HuH-7 (cell line): ENCODE data around the gene BICRA.

Source experiments
- DNase-seq: peaks from one replicate; pipeline ENCODE4 v3.0.0; 2011; ENCODE audit warnings: low spot score

BICRA gene

GRCh38 chr19:47601180-47601904 is 7.6 kb upstream of the BICRA start:
- DNase-seq, result no peak

- no peak for DNase-seq
Observed at GRCh38 chr19:47603706-47604565, 5.0 kb upstream of the BICRA start.

- no peak for DNase-seq
Observed at GRCh38 chr19:47607564-47608073, 1.3 kb upstream of the BICRA start.

- peak; percentile 92 for DNase-seq
Observed at GRCh38 chr19:47608074-47608918, 638 bp upstream of the BICRA start.

- DNase-seq, result no peak
Observed at GRCh38 chr19:47609906-47610894, 1.3 kb downstream of the BICRA start.

- no peak for DNase-seq
Observed at GRCh38 chr19:47610902-47611301, 2.0 kb downstream of the BICRA start.

GRCh38 chr19:47613165-47614020 is 4.5 kb downstream of the BICRA start:
- DNase-seq, result no peak

GRCh38 chr19:47614021-47614295 is 5.0 kb downstream of the BICRA start:
- no peak for DNase-seq

- DNase-seq, result no peak
Observed at GRCh38 chr19:47614559-47614958, 5.6 kb downstream of the BICRA start.

- no peak for DNase-seq
Observed at GRCh38 chr19:47615230-47615629, 6.3 kb downstream of the BICRA start.

GRCh38 chr19:47615714-47616113 is 6.8 kb downstream of the BICRA start:
- DNase-seq, result no peak

- no peak for DNase-seq
Observed at GRCh38 chr19:47618771-47619170, 9.8 kb downstream of the BICRA start.

GRCh38 chr19:47619763-47620162 is 10.8 kb downstream of the BICRA start:
- no peak for DNase-seq

- DNase-seq, result no peak
Observed at GRCh38 chr19:47623151-47623920, 14.4 kb downstream of the BICRA start.

GRCh38 chr19:47623921-47624391 is 15.0 kb downstream of the BICRA start:
- DNase-seq, result no peak

- no peak for DNase-seq
Observed at GRCh38 chr19:47625650-47626049, 16.7 kb downstream of the BICRA start.

GRCh38 chr19:47626238-47626637 is 17.3 kb downstream of the BICRA start:
- no peak for DNase-seq

GRCh38 chr19:47628078-47628771 is 19.3 kb downstream of the BICRA start:
- DNase-seq, result no peak

GRCh38 chr19:47630594-47630993 is 21.7 kb downstream of the BICRA start:
- DNase-seq, result no peak
